Small intestine (tissue), 7 donors: ENCODE measurements around the gene RAVER2. TPM values are rescaled to one million over a fixed set of nuclear protein-coding genes. Genes with fewer than 3 reads are reported as not detected.

Experiments used
- DNase-seq, 2 donors: peaks; one replicate each; pipeline versions ENCODE4 v3.0.0 to v3.0.0-alpha.2; 2013
- FAIRE-seq: peaks from 2 replicates; lab custom pipeline; 2012; peaks lifted over from hg19 to GRCh38; lab: Jason Lieb, UNC
- H3K27ac ChIP-seq, 3 donors: one replicate each; pipeline ENCODE4 v1.5.1; 2013; ENCODE audit warnings: low read length in 2 of 3, mild to moderate bottlenecking in 2 of 3, control low read depth in 1 of 3, inconsistent platforms in 1 of 3, low read depth in 1 of 3, moderate library complexity in 1 of 3
- H3K27me3 ChIP-seq, 3 donors: one replicate each; pipeline ENCODE4 v1.6.1; 2013; ENCODE audit warnings: low read length in 3 of 3, inconsistent platforms in 1 of 3; ENCODE audit not compliant: control insufficient read depth in 3 of 3, insufficient read depth in 3 of 3
- H3K36me3 ChIP-seq, 3 donors: one replicate each; pipeline ENCODE4 v1.6.1; 2013; ENCODE audit warnings: low read length in 3 of 3, inconsistent platforms in 1 of 3, low read depth in 1 of 3, mild to moderate bottlenecking in 1 of 3, moderate library complexity in 1 of 3; ENCODE audit not compliant: control insufficient read depth in 3 of 3, insufficient read depth in 2 of 3
- H3K4me1 ChIP-seq, 3 donors: one replicate each; pipeline ENCODE4 v1.6.1; 2013; ENCODE audit warnings: low read length in 2 of 3, inconsistent platforms in 1 of 3, low read depth in 1 of 3, mild to moderate bottlenecking in 1 of 3, moderate library complexity in 1 of 3; ENCODE audit not compliant: control insufficient read depth in 3 of 3, insufficient read depth in 2 of 3
- H3K4me3 ChIP-seq, 3 donors: one replicate each; pipeline ENCODE4 v1.5.1; 2013; ENCODE audit warnings: low read length in 3 of 3, control low read depth in 1 of 3, inconsistent platforms in 1 of 3, low read depth in 1 of 3, mild to moderate bottlenecking in 1 of 3, moderate library complexity in 1 of 3
- H3K9me3 ChIP-seq, 2 donors: one replicate each; pipeline ENCODE4 v1.6.1; 2013; ENCODE audit warnings: low read depth in 1 of 2, low read length in 1 of 2; ENCODE audit not compliant: control insufficient read depth in 2 of 2, insufficient read depth in 1 of 2
- WGBS, 3 donors: extraction: QIAGEN DNeasy Blood & Tissue Kit; methylation state at CpG; one replicate each; pipeline ENCODE4 v1.1.7; 2013; 5-methylcytosine and 5-hydroxymethylcytosine counted together
- polyA plus RNA-seq, 4 donors: library from polyadenylated mRNA; stranded (reverse) in 3 of 4; unstranded in 1 of 4; fragments of 200-250 nt in 3 of 4; fragments of 120-200 nt in 1 of 4; gene quantifications; one replicate each; pipeline versions ENCODE4 v1.2.1 to v1.2.3, GENCODE V29; 2013
- donor health status: healthy with polysubstance abuse.
- donor health status: control.
- donor health status: control.
- donor health status: Bipolar disorder and iron deficiency.
- donor health status: healthy.

RAVER2 gene
- polyA plus RNA-seq, 4 donors, result 15.3 to 45.4 (median 30.8) TPM

DNA sequence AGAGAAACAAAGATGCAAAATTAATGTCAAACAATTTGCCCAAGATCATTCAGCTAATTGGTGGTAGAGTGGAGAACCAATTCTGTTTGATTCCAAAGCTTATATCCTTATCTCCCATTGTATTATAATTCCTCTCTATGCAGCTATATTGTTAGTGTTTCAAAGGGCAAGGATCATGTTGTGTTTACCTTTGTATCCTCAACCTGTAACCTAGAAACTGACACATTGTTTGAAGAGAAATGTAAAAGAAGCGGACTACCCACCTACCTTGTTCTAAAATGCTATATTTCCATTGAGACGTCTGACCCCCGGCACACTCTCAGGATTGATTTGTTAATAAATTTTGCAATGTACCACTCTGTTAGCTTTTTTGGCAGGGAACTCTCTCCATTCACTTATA, 9.3 kb downstream of the RAVER2 start:
- Histone ChIP-seq H3K4me1 (peaks cover 3 to 50% (median 9%) of the 10 kb centered on the region in 3 donors), H3K9me3 (peaks cover 0 to 7% of the 10 kb centered on the region in 2 donors), H3K27ac (peak overlapping the region; percentile 44 to 76 (median 71)), H3K4me3 (no peak overlapping the region), H3K36me3 (peaks cover 0 to 3% (median 0%) of the 10 kb centered on the region in 3 donors), H3K27me3 (no peaks in the 10 kb centered on the region)
- FAIRE-seq, result no peak
- peak; percentile 76 to 80 for DNase-seq
- 15 to 70% (median 43%) methylated on average over 3 of the region's 3 CpGs for WGBS, 3 donors

DNA sequence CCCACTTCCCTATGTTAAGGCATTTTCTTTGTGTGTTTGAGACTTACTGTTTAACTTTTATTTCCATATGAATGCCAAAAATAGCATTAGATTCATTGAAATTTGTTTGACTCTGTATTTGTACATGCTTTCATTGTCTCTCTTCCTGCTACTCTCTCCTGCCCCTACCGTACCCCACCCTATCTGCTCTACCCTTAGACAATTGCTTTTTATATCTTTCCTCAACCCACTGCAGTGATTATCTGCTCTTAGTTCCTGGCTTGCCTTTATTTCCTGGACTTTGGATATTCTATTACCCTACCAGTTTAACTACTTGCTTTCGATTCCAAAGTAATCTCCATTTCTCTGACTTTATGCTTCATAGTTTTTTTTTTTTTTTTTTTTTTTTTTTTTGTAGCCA, 10.5 kb downstream of the RAVER2 start:
- H3K9me3 ChIP-seq, result peaks cover 0 to 7% of the 10 kb centered on the region in 2 donors
- H3K4me3 ChIP-seq, result no peak overlapping the region
- H3K27me3 ChIP-seq, result no peaks in the 10 kb centered on the region
- peaks cover 6 to 53% (median 9%) of the 10 kb centered on the region in 3 donors for H3K4me1 ChIP-seq
- H3K27ac ChIP-seq, result peak overlapping the region in 2 of 3 donors; percentile 48 to 71
- FAIRE-seq (peak; percentile 92), DNase-seq (peak; percentile 84 to 86)
- H3K36me3 ChIP-seq, result peaks cover 0 to 3% (median 0%) of the 10 kb centered on the region in 3 donors
- WGBS, 3 donors, result 12 to 49% (median 31%) methylated on average over 2 of the region's 2 CpGs

DNA sequence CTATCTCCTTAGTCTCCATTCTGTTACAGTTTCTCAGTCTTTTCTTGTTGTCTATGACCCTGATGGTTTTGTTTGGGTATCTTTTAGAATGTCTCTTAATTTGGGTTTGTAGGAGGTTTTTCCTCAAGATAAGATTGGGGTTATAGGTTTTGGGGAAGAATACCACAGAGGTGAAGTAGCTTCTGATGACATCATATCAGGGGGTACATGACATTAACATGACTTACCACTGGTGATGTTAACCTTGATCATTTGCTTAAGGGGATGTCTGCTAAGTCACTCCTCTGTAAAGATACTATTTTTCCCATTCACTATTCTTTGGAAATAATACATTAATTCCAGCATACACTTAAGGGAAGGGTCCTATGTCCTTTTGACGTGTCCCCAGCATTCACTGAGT, 11.9 kb downstream of the RAVER2 start:
- Histone ChIP-seq H3K4me1 (peaks cover 6 to 48% (median 9%) of the 10 kb centered on the region in 3 donors), H3K36me3 (peaks cover 0 to 3% (median 0%) of the 10 kb centered on the region in 3 donors), H3K27me3 (no peaks in the 10 kb centered on the region), H3K27ac (peak overlapping the region; percentile 53 to 76 (median 63)), H3K9me3 (peaks cover 0 to 7% of the 10 kb centered on the region in 2 donors), H3K4me3 (no peak overlapping the region)
- WGBS, 3 donors, result 43 to 80% (median 50%) methylated on average over 1 of the region's 1 CpG
- DNase-seq, result no peak
- FAIRE-seq, result no peak

DNA sequence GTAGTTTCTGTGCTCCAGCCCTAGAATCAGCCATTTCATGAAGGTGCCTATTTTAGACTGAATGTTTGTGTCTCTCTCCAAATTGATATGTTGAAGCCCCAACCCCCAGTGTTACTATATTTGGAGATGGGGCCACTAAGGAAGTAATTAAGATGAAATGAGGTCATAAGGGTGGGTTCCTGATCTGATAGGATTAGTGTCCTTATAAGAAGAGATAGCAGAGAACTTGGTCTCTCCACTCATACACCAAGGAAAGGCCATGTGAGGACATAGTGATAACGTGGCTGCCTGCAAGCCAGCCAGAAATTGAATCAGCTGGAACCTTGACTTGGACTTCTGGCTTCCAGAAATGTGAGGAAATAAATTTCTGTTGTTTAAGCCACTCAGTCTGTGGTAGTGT, 12.3 kb downstream of the RAVER2 start:
- WGBS, 3 donors, result 9 to 39% (median 19%) methylated on average over 1 of the region's 1 CpG
- peak overlapping the region; percentile 53 to 76 (median 63) for H3K27ac ChIP-seq
- H3K9me3 ChIP-seq, result peaks cover 0 to 7% of the 10 kb centered on the region in 2 donors
- no peak overlapping the region for H3K4me3 ChIP-seq
- peaks cover 6 to 43% (median 9%) of the 10 kb centered on the region in 3 donors for H3K4me1 ChIP-seq
- no peaks in the 10 kb centered on the region for H3K27me3 ChIP-seq
- H3K36me3 ChIP-seq, result peaks cover 0 to 3% (median 0%) of the 10 kb centered on the region in 3 donors
- DNase-seq (peak; percentile 60 to 92), FAIRE-seq (no peak)

DNA sequence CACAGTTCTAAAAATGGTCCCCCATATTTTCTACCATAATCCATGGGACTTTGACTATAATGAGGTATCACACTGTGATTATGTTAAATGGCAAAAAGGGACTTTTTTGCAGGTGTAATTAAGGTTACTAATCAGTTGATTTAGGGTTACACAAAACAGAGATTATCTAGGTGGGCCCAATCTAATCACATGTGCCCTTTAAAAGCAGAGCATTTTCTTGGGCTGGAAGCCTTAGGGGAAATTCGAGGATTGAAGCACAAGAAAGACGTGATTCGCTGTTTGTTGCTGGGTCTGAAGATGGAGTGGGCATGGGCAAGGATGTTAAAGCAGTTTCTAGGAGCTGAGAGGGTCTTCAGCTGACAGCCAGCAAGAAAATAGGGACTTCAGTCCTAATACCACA, 13.4 kb downstream of the RAVER2 start:
- WGBS, 3 donors, result 87 to 96% (median 93%) methylated on average over 3 of the region's 3 CpGs
- H3K36me3 ChIP-seq, result no peaks in the 10 kb centered on the region
- DNase-seq, result no peak
- FAIRE-seq, result no peak
- peak overlapping the region in 1 of 3 donors; percentile 43 for H3K27ac ChIP-seq
- peaks cover 0 to 7% of the 10 kb centered on the region in 2 donors for H3K9me3 ChIP-seq
- H3K27me3 ChIP-seq, result no peaks in the 10 kb centered on the region
- H3K4me1 ChIP-seq, result peaks cover 6 to 40% (median 9%) of the 10 kb centered on the region in 3 donors
- no peak overlapping the region for H3K4me3 ChIP-seq

DNA sequence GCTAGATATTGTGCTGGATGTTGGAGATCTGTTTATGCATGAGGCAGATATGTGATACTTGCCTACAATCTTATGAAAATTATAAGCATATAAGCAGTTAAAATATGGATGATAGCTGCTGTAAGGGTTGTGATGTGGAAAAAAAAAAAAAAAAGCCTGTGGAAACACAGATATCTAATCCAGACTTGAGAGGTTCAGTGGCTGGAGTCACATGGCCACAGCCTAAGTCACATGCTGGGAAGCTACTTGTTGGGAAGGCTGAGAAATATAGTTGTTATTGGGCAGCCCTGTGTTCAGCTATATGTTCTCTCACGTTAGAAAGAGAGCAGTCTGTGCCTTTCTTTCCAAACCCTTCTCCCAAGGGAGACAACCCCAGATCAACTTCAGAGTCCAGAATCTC, 15.1 kb downstream of the RAVER2 start:
- H3K9me3 ChIP-seq, result peaks cover 0 to 7% of the 10 kb centered on the region in 2 donors
- 59 to 70% (median 65%) methylated on average over 1 of the region's 1 CpG for WGBS, 3 donors
- peaks cover 4 to 27% (median 5%) of the 10 kb centered on the region in 3 donors for H3K4me1 ChIP-seq
- H3K4me3 ChIP-seq, result no peak overlapping the region
- no peak overlapping the region for H3K27ac ChIP-seq
- no peaks in the 10 kb centered on the region for H3K27me3 ChIP-seq
- peak in 1 of 2 donors; percentile 8 for DNase-seq
- no peak for FAIRE-seq
- no peaks in the 10 kb centered on the region for H3K36me3 ChIP-seq

DNA sequence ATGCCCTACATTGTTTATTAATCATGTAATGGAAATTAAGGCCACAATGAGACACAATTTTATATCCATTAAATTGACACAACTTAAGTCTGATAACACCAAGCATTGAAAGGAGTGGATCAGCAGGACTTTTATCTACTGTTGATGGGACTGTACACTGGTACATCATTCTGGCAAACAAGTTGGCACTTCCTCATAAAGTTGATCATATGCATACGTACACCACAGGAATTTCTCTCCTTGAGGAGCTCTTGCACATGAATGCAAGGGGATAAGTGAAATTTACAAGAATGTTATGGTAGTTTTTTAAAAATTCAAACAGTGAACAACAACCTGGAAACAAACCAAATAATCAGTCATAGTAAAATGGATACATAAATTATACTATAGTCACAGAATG, 20.1 kb downstream of the RAVER2 start:
- peaks cover 2 to 9% (median 3%) of the 10 kb centered on the region in 3 donors for H3K4me1 ChIP-seq
- FAIRE-seq, result no peak
- H3K27me3 ChIP-seq, result no peaks in the 10 kb centered on the region
- no peaks in the 10 kb centered on the region for H3K9me3 ChIP-seq
- DNase-seq, result no peak
- peaks cover 0 to 2% (median 0%) of the 10 kb centered on the region in 3 donors for H3K36me3 ChIP-seq
- no peak overlapping the region for H3K4me3 ChIP-seq
- WGBS, 3 donors, result 63 to 84% (median 82%) methylated on average over 1 of the region's 1 CpG
- no peak overlapping the region for H3K27ac ChIP-seq

DNA sequence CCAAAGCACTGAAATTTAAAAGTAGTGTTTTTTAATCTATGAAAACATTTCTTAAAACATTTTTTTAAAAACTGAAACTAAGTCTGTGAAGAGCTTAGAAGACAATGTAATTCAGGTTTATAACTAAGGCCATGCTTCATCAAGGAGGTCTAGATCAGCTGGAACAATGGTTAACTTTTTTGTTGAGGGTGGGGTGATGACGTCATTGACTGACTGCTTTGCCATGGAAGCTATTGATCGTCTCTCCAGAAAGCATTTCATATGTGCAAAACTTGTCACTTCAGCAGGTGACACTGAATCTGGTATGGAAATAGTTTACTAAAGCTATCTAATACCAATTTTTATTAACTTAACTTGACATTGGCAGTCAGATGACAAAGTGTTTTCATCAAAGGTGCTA, 21.0 kb downstream of the RAVER2 start:
- peaks cover 0 to 5% (median 2%) of the 10 kb centered on the region in 3 donors for H3K4me1 ChIP-seq
- FAIRE-seq, result no peak
- H3K36me3 ChIP-seq, result peaks cover 0 to 2% (median 0%) of the 10 kb centered on the region in 3 donors
- H3K27ac ChIP-seq, result no peak overlapping the region
- H3K9me3 ChIP-seq, result no peaks in the 10 kb centered on the region
- H3K27me3 ChIP-seq, result no peaks in the 10 kb centered on the region
- no peak overlapping the region for H3K4me3 ChIP-seq
- DNase-seq, result peak; percentile 24 to 42
- WGBS, 3 donors, result 21 to 55% (median 36%) methylated on average over 2 of the region's 2 CpGs

DNA sequence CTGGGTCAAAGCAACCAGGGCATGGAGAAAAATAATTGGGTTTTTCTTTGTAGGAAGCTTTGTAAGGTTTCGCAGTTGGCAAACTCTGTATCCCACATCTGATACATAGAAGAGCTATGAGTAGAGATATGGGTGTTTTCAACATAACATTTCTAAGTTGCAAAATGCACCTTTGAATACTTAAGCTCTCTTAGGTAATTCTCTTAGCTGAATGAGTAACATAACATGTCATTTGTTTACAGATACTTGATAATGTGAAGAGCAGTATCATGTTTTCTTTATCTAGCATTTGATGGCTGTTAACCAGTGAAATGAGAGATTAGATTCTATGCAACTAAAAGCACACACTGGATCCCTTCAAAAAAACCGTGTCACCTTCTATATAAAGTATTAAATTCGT, 21.6 kb downstream of the RAVER2 start:
- H3K36me3 ChIP-seq, result peaks cover 0 to 2% (median 0%) of the 10 kb centered on the region in 3 donors
- no peaks in the 10 kb centered on the region for H3K27me3 ChIP-seq
- no peaks in the 10 kb centered on the region for H3K9me3 ChIP-seq
- no peak for DNase-seq
- peaks cover 0 to 5% (median 2%) of the 10 kb centered on the region in 3 donors for H3K4me1 ChIP-seq
- no peak overlapping the region for H3K4me3 ChIP-seq
- FAIRE-seq, result no peak
- 65 to 77% (median 67%) methylated on average over 3 of the region's 3 CpGs for WGBS, 3 donors
- H3K27ac ChIP-seq, result no peak overlapping the region
